Measurements from ENCODE around the gene MFRP.
"Not testable (repeated sequence)": the region's sequence is repeated elsewhere in the genome, so short reads cannot be mapped to it uniquely, and the experiment has no call there.

Gene MFRP
- long read RNA-seq, donor 1: 0 reads
- long read RNA-seq, donor 2: 0 reads
- long read RNA-seq, donor 3: 0 reads
- long read RNA-seq, donor 4: 0 reads
- long read RNA-seq, donor 5: 0 reads
- long read RNA-seq, donor 6: 0 reads
- long read RNA-seq, donor 7: 0 reads
- long read RNA-seq, donor 8: 0 reads

DNA sequence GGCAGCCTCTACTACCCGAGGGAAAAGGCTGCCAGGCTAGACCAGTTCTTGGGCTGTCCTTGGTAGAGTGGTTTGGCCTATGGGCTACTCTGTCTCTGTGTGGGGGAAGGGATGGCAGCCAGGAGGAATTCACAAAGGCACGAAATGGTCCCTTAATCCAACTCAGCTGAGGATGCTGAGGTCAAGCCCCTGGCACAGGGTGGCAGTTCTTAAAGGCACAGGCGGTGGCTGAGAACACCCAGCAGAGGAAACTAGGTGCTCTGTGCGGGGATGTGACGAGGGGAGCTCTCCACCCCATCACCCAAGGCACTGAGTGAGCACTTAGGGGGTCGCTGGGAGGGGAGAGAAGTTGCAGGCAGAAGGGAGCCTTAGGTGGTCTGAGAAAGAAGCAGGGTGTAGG lies at the start of gene MFRP:
MFRP (minus strand) TSS at position 101 of the 400 bp plus-strand sequence. CDS start 192 bp downstream, outside the sequence.
- no peak for DNase-seq

DNA sequence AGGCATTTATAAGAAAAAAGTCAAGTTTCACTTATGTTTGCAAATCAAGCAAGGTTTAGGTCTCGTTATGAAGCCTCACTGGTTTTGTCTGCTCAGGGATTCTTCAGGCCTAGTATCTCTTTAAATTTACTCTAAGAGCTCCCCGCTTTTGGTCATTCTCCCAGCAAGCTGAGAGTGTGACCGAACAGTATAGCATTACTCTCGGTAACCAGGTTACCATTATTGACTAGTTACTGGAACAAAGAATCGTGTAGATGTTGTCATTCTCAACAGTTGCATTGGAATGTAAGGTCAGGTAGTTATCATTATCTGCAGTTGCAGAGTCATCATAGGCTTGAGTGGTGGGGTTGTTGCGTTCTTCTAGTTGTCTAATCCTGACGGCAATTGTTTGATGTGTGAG lies 44.8 kb upstream of the MFRP start:
- DNase-seq: no peak

- no peak for DNase-seq
Measured at GRCh38 chr11:119389611-119390254, 43.2 kb upstream of the MFRP start.

DNA sequence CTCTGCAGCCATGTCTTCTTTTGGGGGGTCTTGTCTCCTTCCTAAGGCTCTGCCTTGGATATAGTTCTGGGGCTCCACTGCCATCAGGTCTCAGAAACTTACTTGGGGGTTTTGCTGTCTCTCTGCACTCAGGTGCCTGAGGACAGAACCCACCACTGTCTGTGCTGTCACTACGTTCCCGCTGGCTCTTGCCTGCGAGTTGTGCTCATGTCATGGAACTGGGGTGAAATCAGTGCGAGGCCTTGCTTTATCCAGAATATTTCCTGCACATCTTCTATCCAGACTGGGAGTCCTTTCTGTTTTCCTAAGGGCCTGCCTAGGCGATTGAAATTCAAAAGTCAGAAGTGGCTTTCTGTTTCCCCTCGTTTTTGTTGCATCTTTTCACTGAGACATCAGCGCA lies 41.6 kb upstream of the MFRP start:
- DNase-seq: no peak

DNA sequence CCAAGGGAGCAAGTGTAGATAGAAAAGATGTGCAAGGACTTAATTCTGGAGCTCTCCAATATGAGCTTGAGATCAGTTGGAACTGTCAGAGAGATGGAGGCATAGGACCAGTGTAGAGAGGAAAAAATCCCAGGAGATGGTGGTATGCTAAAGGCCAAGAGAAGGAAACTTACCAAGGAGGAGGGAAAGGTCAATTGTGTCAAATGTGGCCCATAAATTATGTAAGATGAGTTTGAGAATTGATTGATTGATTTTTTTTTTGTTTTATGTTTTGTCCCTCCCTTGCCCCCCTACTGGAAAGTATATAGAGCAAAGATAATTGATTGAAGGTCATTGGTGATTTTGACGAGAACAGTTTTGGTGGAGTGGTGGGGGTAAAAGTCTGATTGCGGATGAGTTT lies 37.8 kb upstream of the MFRP start:
- no peak for DNase-seq

DNA sequence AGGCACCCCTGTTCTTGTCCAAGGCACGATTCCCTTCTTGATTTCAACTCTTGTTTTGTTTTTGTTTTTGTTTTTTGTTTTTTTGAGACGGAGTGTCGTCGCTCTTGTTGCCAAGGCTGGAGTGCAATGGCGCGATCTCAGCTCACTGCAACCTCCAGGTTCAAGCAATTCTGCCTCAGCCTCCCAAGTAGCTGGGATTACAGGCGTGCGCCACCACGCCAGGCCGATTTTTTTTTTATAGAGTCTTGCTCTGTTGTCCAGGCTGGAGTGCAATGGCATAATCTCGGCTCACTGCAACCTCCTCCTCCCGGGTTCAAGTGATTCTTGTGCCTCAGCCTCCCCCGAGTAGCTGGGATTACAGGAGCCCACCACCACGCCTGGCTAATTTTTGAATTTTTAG lies 36.0 kb upstream of the MFRP start:
- not testable (repeated sequence) for DNase-seq

DNA sequence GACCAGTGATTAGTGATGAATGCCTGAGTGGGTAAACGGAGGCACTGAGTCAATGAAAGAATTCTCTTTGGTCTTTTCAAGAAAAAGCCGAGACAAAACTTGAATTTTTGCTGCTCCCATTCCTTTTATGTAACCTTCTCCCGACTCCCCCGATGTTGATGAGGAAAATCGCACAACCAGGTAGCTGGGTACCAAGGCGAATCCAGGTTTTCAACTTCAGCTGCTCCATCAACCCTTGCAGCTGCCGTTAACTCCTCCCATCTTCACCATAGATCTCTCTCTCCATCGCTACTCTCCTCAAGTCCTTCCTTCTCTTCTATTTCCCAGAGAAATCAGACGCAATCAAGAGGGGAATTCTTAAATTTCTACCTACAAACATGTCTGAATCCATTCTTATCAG lies 35.6 kb upstream of the MFRP start:
- DNase-seq: no peak

DNA sequence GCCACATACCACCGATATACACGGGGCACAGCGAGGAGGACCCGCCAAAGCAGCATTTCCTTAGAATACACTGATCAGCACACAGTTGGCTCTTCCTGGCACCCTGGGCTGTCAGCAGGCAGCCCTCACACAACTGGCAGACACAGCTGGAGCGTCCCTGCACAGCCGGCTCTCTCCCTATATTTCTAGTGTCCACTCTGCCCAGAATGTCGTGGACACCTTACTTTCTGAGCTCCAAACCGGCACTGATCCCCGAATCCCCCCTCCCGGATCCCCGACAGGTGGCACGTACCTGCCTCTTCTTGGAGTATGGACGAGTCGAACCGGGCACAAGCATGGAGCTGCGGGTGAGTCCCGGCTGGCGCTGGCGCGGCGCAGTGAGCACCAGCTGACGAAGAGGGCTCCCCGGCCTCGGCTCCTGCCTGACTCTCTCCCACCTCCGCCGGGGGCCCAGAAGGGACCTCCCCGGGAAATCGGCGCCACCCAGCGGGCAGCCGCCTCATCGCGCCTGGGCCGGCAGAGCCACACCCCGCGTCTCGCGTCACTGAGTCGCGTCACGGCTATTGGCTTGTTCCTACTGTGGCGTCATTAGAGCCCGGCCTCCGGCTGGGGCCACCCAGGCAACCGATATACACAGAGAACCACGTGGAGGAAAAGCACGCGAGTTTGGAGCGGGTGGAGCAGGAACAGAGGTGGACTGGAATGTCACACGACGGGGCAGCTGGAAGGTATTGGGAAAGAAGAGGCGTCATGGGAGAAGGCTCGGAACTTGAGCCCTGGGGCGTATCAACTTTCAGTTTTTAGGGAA lies 34.9 kb upstream of the MFRP start, which contains the start of gene USP2:
USP2 (minus strand) TSS at position 510 of the 808 bp plus-strand sequence. CDS start 8,210 bp downstream, outside the sequence.
- peak; percentile 96 for DNase-seq

DNA sequence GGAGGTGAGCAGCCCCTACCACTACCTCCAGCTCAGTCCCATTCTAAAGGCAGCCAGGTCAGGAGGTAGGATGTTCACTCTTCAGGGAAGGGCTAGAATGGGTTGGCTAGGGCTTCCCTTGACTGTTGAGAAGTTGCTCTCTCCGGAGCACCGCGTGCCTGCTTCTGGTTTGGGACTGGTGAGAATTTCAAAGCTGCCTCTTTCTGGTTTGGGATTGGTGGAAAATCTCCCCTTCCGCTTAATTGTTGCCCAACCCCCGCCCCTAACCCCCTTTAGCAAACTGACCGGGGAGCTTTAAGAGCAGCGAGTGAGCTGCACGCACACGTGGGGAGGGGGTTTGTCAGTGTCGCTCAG lies 34.3 kb upstream of the MFRP start:
- no peak for DNase-seq

GRCh38 chr11:119380160-119380826 lies 33.8 kb upstream of the MFRP start:
- no peak for DNase-seq

DNA sequence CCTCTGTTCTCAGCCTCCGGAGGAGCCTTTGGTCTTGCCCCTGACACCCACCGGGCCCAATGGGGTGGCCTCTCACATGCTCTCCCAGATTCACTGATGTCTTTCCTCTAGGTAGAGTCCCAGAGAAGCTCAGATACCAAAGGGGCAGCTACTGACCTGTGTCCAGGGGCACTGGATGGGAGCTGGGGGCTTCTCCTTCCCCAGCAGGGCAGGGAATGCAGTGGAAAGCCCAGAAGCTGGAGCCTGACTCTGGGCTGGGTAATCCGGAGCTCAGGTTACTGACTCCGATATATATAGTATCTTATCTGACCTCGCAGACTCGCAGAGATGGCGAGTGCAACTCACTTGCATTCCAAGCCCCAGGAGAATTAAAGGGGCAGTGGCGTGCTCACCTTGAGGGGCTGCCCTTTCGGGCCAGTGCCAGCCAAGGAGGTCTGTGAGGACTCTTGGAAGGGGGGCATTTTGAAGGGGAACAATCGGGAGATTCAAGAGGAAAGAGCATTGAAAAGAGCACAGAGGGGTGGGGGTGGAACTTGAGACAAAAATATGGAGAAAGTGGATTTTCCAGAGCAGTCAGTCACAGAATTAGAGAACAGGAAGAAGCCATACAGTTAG lies 32.5 kb upstream of the MFRP start:
- DNase-seq: no peak

GRCh38 chr11:119377961-119378667 lies 31.6 kb upstream of the MFRP start:
- DNase-seq: no peak

DNA sequence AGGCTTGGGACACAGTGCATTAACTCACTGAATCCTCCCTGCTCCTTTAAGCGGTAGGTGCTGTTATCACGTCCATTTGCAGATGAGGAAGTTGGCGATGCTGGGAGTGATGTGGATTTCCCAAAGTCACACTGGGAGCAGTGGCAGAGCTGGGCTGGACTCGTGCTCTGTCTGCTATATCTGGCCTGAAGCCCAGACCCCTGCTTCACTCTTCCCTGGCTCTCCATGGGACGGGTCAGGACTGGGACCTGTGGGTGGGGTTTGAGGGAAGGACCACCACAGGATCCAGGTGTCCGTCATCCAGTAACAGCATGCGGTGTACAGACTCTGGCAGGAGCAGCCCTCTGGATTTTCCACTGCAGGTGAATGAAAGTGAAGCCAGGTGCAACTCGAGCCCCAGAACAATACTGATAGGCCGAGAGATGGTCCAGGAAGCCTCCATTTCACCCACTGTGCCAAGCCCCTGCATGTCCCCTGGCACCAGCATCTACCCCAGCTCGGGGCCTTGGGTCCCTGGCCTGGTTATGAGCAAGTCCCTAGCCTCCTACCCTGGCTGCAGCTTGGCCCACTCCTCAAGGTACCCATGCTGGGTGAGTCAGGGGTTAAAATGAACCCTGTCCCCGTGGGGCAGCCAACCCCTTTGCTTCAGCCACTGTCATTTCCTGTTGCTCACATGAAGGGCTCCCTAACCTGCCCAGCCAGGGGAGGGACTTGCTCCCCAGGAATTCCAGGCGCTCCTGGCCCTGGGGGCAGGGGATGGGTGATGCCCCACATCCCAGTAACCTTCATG lies 30.8 kb upstream of the MFRP start:
- DNase-seq: no peak

GRCh38 chr11:119376197-119376847 lies 29.8 kb upstream of the MFRP start:
- DNase-seq: no peak

- DNase-seq: no peak
Measured at GRCh38 chr11:119375337-119376196, 29.1 kb upstream of the MFRP start.

- no peak for DNase-seq
Measured at GRCh38 chr11:119374632-119375336, 28.3 kb upstream of the MFRP start.

DNA sequence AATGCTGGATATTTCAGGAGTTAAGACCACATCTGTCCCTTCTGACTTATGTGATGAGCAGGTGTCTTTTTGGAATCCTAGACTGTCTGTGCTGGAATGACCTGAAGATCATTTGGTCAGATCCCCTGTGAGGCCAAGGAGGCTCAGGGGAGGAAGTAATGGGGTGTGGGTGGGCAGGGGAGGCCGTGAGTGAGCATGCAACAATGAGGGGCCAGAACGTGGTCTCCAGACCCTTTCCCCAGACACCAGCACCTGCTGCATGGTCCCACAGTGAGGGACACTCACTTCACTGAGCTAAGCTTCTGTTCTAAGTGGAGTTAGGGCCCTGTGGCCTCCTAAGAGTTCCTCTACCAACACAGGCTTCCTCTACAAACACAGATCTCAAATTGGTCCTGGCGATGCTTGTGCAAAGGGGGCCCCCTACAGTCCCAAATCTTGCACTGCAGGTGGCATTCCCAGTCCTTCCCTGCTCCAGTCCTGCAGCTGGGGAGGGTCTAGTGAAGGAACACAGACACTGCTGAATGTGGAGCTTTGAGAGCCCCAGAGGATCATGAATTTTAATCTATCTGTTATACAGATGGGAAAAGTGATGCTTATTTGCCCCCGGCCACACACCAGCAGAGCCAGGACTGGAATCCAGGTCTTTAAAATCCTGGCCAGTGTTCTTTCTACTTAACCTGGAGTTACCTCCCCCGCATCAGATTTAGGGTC lies 27.6 kb upstream of the MFRP start:
- peak; percentile 63 for DNase-seq
